ENCODE data around the gene ANKFY1.

GRCh38 chr17:4146641-4147040, 117.1 kb downstream of the ANKFY1 start:
- TF ChIP-seq EZH2phosphoT487 (IDR thresholded peaks at IDR 0.05; ENCODE audit: insufficient read depth, low read depth) (no peak), EZH2 (IDR thresholded peaks at IDR 0.05; ENCODE audit: insufficient read depth, poor library complexity, severe bottlenecking) (no peak)
